Measurements from ENCODE around the gene CD48.

The CD48 gene

DNA sequence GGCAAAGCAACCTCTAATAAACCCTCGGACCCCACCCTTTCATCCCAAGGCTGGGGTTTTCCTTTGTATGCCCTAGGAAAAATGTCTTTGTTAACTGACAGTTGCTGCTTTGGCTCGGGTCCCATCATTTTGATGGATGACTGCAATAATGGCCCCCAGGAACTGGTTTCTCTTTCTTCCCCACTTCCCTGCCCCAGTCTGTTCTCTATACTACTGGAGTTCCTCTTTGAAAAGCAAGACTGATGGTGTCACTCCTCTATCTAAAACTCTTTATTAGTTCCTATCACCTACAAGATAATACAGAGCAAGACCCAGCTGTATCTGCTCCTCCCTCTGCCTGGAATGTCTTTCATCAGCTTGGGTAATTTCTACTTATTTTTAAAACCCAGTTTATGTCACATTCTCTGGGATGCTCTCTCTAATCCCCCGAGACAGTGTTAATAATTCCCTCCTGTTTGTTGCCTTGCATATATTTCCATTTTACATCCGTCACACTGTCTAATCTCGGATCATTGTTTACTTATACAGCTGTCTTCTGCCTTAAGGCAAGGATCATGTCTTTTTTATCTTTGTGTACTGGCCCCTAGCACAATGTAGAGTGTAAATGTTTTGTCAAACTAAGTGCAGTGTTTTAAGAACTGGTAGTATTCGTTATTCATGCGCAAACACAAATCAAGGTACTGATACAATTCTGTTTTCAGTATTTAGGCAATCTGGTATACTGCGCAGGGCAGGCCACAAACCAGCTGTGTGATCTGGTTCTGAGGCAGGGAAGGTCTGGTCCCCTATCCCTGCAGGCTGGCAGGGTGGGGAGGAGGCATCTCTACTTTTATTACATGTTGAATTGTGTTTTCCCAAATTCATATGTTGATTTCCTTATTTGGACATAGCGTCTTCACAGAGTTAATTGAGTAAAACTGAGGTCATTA lies 80.8 kb downstream of the CD48 start:
- no peak for FAIRE-seq

- FAIRE-seq, result no peak
Observed at GRCh38 chr1:160629286-160630210, 82.1 kb downstream of the CD48 start.

GRCh38 chr1:160628799-160629263 lies 82.8 kb downstream of the CD48 start:
- no peak for FAIRE-seq
